NCI-H446 (cell line): ENCODE results near the gene CSF3.

Experiments used
- DNase-seq, 2 experiments: peaks; one replicate each; lab custom pipeline; 2025; lab: John Stamatoyannopoulos, UW

The CSF3 gene

GRCh38 chr17:40024901-40025300 lies 9.7 kb downstream of the CSF3 start:
- no peak for DNase-seq

- DNase-seq = no peak
Measured at GRCh38 chr17:40025559-40025958, 10.3 kb downstream of the CSF3 start.

GRCh38 chr17:40025991-40026815 lies 11.0 kb downstream of the CSF3 start:
- DNase-seq = no peak

- DNase-seq = peak; percentile 62 to 82
Measured at GRCh38 chr17:40026816-40027613, 11.8 kb downstream of the CSF3 start.

- DNase-seq = no peak
Measured at GRCh38 chr17:40027614-40028012, 12.4 kb downstream of the CSF3 start.

- no peak for DNase-seq
Measured at GRCh38 chr17:40028595-40028994, 13.4 kb downstream of the CSF3 start.

GRCh38 chr17:40031706-40032105 lies 16.5 kb downstream of the CSF3 start:
- no peak for DNase-seq

GRCh38 chr17:40032322-40033320 lies 17.4 kb downstream of the CSF3 start:
- DNase-seq = no peak

- DNase-seq = no peak
Measured at GRCh38 chr17:40033339-40033738, 18.1 kb downstream of the CSF3 start.

- no peak for DNase-seq
Measured at GRCh38 chr17:40034426-40035161, 19.4 kb downstream of the CSF3 start.

GRCh38 chr17:40035162-40035559 lies 19.9 kb downstream of the CSF3 start:
- no peak for DNase-seq

GRCh38 chr17:40038882-40039513 lies 23.8 kb downstream of the CSF3 start:
- DNase-seq = no peak

- no peak for DNase-seq
Measured at GRCh38 chr17:40041196-40041595, 26.0 kb downstream of the CSF3 start.

- DNase-seq = peak in 1 of 2 experiments; percentile 81
Measured at GRCh38 chr17:40056379-40057015, 41.3 kb downstream of the CSF3 start.

- DNase-seq = no peak
Measured at GRCh38 chr17:40058186-40058784, 43.0 kb downstream of the CSF3 start.

- DNase-seq = no peak
Measured at GRCh38 chr17:40058865-40059264, 43.6 kb downstream of the CSF3 start.

- DNase-seq = no peak
Measured at GRCh38 chr17:40059729-40060475, 44.7 kb downstream of the CSF3 start.

- DNase-seq = no peak
Measured at GRCh38 chr17:40060887-40061608, 45.8 kb downstream of the CSF3 start.
